Activated CD4-positive, alpha-beta T cell treated with anti-CD3 and anti-CD28 coated beads, Interleukin-2, amount 50 U/mL, for 16 hours (primary cell): ENCODE results near the gene PTH1R.
A peak's percentile ranks its signal among the peaks of the same experiment; 100 is the strongest.
"Not testable (repeated sequence)": the region's sequence is repeated elsewhere in the genome, so short reads cannot be mapped to it uniquely, and the experiment has no call there.

Source experiments
- DNase-seq: peaks from one replicate; pipeline ENCODE4 v3.0.0-alpha.2; 2020

PTH1R gene

DNA sequence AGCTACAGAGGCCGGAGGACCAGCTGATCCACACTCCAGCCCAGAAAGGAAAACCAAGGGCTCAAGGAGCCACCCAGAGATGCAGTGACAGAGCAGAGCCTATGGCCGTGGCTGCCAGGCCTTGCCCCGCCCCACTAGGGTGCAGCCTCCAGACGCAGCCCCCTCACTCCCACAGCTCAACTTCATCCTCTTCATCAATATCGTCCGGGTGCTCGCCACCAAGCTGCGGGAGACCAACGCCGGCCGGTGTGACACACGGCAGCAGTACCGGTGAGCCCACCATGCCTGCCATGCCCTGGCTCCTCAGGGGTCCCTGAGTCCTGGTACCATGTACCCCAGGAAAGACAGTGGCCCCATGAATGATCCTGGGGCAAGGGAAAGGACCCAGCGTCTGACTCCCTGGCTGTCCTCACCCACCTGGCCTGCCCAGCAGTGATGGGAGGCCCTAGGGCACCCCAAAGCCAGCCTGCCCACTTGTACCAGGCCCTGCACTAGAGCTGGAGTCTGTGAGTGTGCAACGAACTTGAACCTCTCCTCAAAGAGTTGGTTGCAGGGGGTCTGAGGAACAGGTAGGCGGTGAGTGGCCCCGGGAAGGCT lies 24.2 kb downstream of the PTH1R start:
- DNase-seq, result no peak

DNA sequence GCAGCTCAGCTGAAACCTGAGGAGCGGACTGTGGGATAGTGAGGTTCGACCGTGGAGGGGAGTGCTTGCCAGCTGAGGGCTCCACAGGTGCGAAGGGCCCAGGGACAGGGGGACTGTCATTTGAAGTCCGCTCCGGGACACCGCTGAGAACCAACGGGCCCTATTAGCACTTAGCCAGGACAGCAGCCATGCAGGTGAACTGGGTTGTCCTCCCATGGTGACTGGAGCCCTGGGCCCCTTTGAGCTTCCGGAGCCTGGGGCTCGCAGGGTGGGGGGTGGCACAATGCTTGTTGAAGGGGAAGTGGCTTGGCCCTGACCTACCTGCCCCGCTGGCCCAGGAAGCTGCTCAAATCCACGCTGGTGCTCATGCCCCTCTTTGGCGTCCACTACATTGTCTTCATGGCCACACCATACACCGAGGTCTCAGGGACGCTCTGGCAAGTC lies 24.7 kb downstream of the PTH1R start:
- DNase-seq, result no peak

DNA sequence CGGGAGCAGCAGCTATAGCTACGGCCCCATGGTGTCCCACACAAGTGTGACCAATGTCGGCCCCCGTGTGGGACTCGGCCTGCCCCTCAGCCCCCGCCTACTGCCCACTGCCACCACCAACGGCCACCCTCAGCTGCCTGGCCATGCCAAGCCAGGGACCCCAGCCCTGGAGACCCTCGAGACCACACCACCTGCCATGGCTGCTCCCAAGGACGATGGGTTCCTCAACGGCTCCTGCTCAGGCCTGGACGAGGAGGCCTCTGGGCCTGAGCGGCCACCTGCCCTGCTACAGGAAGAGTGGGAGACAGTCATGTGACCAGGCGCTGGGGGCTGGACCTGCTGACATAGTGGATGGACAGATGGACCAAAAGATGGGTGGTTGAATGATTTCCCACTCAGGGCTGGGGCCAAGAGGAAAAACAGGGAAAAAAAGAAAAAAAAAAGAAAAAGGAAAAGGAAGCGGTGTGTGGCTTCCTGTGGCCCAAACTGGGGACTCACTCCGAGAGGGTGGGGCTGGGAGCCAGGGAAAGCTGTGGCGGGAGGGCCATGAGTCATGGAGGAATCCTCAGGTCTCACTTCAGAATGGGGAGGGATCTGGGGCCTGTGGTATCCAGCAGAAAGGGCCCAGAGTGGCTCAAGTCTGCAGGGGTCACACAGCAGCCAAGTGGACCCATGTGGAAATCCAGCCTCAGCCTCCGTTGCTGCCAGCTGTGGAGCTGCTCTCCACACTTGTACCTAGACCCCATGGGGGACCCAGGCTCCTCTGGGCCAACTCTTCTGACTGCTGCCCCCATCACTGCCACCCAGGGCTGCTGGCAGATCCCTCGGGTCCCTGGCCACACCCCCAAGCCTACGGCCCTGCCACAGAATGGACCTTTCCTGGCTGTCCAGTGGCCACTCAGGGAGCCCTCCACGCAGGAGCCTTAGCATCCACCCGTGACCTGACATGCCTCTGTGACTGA lies 26.1 kb downstream of the PTH1R start:
- no peak for DNase-seq

DNA sequence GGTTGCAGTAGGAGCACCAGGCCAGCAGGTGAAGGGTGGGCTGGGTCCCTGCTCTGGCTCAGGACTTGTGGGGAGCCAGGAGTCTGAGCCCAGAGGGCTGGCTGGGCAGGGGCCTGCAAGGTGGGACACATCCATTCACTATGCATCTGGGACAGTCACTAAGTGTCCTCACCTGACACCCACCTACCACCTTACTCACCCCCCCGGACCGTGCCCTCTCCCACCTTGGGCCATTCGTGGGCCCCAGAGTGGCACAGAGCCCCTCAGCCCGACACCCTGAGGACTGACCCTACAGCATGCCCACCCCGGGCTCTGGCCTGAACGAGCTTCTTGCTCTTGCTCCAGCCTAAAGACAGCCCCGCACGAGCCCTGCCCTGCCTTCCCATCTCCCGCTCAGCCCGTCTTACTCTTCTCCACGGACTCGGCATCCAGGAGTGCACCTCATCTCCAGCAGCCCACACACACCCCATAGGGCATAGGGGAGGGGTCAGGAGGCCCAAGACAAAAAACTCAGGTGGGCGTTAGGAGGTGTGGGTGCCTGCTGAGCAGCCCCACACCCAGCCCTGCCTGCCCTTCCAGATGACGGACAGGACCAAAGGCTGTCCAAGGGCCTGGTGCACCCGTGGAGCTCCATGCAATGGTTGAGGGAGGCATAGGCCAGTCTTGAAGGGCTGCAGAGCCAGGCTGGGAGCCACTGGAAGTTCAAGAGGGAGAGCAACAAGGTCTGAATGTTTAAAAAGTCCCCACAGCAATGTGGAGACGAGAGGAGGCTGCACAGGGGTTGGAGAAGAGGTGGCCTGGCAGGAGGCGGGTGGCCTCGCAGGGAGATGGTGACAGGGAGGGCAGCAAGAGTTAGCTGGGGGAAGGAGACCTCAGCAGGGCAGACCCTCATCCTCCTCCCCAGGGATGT lies 27.0 kb downstream of the PTH1R start:
- no peak for DNase-seq

DNA sequence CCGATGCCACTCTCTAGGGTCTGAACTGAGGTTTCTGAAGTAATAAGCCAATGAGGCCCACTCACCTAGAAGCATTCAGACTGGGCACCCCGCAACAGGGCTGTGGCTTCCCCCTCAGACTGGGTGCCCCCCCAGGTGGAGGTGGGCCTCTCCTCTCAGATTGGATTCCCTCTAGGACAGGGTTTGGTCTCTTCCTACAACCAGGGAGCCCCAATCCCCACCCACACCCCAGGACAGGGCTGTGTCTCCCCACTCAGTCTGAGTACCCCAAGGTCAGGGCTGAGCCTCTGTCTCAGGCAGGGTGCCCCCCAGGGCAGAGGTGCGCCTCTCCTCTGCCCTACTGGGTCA lies 27.7 kb downstream of the PTH1R start:
- DNase-seq, result no peak

DNA sequence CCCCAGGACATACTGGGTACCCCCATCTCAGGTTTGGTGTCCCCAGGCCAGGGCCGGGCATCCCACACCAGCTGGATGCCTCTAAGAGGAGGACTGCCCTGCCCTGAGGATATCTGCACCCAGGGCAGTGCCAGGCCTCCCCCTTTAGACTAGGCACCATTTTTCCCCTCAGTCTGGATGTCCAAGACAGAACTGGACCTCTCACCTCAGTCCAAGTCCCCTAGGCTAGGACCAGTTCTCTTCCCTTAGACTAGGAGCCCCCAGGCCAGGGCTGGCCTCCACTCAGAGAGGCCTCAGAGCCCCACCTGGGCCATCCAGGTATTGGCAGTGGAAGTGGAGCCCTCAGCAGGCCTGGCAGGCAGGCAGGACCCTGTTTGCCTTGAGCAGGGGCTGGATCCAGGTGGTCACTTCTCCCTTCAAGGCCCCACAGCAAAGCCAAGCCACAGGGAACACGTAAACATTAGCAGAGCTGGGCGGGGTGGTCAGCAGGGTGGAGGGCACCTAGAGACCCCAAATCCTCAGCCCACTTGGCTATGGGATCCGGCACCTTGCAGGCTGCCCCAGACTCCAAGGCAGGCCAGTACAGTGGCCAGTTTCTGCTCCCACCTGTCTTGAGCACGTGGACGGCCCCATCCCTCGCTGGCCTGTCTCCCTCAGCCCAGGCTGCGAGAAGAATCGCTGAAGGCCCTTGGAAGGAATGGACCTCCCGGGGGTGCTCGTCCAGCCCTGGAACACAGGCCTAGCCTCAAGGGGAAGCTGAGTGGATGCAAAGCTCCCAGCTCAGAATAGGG lies 28.3 kb downstream of the PTH1R start:
- no peak for DNase-seq

DNA sequence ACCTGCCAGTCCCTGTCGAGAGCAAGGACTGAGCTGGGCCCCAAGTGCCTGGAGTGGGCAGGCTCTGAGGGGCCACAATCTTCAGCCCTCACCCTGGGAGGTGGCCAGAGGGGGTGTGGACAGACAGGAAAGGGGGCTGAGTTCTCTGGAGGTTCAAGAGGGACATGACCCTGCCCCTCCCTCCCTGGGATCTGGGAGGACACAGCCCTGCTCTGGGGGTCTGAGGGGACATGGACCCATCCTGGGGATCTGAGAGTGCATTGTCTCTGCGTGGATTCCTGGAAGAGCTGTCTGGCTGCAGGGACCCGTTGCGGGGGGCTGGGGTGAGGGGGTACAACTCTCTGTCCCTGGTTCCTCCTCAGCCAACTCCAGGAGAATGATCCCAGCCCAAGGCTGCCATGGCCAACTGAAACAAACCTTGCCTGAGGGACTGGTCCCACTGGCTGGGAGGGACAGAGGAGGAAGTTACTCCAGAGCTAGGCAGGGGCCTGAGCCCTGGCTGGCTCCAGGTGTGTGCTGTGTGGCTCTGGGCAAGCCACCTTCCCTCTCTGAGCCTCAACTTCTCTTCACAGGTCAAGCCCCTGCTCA lies 29.0 kb downstream of the PTH1R start:
- DNase-seq, result no peak

DNA sequence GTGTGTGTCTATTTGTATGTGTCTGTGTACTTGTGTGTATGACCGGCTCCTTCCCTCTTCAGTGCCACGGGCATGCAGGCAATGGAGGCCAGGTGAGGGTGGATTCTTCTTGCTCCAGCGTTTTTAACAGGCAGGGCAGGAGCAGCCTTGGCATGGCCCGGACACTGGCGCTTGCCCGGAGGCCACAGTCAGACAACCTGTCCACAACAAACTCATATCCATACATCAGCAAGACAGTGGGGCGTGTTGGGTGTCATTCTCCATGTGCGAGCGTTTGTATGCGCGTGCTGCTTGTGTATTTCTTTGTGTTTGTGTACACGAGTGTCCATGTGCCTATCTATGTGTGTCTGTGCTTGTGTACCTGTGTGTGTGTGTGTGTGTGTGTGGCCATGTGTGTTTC lies 29.8 kb downstream of the PTH1R start:
- DNase-seq, result no peak

DNA sequence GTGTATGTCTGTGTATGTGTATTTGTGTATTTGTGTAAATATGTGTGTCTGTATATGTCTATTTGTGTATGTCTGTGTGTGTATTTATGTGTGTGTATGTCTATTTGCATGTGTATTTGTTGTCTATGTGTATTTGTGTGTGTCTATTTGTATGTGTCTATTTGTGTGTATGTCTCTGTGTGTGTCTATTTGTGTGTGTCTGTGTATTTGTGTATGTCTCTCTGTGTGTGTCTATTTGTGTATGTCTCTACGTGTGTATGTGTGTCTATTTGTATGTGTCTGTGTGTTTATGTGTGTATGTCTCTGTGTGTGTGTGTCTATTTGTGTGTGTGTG lies 30.4 kb downstream of the PTH1R start:
- DNase-seq, result no peak

DNA sequence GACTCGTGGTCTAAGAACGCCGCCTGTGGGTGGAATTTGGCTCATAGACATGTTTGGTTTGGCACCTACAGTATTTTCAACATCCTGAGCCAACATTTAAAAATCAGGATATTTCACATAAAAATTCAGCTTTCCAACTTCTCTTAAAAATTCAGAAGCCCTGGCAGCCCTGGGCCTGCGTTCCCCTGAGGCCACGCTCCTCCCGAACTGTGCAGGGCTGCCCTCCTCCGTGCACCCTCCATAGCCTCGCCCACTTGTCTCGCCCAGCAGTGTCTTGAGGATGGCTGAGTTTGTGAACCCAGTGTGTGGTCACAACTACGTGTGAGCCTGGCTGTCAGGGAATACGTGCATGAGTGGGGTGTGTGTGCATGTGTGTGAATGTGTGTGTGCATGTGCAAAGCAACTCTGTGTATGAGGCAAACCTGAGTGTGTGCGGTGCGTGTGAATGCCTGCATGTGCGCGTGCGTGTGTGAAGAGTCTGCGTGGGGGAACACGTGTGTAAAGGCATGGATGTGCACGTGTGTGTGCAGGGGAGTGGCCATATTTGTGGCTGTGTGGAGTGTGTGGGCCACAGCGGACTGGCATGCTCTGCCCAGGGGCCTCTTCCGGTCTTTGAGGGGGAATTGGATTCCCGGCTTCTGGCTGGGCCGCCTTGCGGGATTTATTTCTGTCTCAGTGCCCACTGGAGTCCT lies 30.9 kb downstream of the PTH1R start:
- DNase-seq, result no peak

DNA sequence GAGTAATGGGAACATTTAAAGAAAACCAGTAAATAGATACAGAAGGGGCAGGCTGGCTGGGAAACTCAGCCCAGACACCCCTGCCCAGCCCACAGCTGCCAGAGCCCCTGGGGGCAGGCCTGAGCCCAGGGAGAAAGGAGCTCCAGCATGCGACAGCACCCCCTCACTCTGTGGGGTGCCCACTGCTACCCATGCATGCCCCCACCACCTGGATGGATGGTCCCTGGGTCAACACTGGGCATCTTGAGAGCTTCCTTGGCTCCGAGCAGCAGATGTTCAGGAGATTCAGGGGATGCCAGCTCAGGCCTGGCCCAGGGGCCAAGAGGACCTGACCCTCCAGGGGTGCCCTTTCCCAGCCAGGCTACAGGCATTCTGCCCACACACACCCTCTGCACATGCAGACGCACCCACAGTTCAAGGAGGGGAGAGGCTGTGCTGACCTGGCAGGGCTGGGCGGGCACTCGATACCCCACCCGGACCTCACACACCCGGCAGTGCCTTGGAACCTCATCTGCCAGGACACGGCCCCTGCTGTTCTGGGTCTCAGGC lies 31.5 kb downstream of the PTH1R start:
- DNase-seq, result no peak

DNA sequence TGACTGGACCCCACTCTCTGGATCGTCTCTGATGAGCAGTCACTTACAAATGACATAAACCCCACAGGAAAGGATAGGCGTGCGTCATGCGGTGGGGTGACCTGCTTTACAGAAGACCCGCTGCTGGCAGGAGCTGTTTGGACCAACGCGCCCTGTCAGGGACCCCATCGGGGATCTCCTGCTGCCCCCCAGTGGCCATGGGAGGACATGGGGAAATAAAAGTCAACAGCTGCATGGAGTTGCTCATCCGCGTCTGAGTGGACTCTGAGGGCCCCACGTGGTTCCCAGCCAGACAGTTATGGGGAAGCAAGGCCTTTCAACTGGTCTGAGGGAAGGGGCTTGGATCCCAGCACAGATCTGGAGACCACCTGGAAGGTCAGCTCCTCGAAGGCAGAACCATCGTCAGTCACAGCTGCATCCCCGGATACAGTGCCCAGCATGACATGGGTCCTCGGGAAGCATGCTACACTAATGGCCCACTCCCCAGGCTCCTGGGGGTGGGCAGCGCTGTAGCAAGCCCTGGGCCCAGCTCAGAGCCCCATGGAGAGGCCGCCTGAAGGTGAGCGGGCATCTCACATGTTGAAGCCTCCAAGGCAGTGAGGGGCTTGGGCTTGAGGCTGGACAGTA lies 32.1 kb downstream of the PTH1R start:
- DNase-seq, result peak; percentile 81

DNA sequence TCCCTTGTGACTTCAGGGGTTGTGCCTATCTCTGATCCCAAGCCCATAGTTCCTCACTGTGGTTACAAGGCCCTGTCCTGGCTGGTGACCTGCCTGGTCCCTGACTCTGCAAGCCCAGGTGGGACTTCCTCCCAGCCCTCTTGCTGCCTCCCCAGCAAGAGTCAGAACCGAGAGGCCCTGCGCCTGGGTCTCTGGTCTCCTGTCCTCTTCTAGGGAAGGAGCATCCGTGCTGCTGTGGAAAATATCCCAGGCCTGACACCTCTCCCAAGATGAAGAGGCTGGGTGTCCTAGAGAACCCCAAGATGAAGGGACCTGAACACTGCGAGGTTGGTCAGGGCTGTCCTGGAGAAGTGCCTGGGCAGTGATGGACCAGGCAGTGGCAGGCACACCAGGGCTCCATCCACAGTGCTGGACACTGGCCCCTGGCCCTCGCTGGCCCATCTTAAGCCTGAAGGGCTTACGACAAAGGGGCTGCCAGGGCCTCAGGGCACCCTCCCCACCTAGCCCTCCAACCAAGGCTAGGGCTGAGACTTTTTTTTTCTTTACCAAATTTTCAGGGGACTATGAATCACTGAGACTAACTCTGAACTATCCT lies 32.7 kb downstream of the PTH1R start:
- no peak for DNase-seq

DNA sequence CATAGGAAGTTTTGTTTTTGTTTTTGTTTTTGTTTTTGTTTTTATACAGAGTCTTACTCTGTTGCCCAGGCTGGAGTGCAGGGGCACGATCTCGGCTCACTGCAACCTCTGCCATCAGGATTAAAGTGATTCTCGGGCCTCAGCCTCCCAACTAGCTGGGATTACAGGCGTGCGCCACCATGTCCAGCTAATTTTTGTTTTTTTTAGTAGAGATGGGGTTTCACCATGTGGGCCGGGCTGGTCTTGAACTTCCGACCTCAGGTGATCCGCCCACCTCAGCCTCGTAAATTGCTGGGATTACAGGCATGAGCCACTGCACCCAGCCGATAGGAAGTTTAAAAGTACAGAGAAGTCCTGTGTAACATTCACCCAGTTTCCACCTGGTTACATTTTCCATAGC lies 33.4 kb downstream of the PTH1R start:
- DNase-seq, result not testable (repeated sequence)

DNA sequence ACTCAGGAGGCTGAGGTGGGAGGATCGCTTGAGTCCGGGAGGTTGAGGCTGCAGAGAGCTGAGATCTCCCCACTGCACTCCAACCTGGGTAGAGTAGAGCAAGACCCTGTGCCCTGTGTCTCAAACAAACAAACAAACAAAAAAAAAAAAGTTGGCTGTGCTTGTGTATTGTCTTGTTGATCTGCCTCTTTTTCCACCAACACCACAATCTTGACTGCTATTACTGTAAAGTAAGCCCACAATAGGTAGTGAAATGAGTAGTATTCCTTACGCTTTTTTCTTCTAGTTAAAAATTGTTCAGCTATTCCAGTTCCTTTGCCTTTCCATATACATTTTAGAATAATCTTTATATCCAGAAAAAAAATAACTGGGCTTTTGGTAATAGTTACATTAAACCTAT lies 35.5 kb downstream of the PTH1R start:
- peak; percentile 51 for DNase-seq

DNA sequence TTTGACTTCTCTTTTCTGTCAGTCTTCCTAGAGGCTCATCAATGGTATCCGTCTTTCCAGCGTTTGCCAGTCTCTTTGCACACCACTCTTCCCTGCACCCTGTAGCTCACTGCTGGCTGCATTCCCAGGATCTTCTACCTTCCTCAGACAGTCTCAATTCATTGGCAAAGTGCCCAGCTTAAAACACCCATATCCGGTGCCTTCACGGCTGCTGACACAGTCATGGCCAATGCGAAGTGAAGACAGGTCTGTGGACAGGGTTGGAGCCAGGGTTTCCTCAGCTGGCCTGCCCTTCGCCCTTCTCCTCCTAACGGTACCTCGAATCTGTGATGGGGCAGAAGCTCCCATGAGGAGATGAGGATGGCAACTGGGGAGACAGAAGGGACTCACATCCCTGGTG lies 36.1 kb downstream of the PTH1R start:
- no peak for DNase-seq

DNA sequence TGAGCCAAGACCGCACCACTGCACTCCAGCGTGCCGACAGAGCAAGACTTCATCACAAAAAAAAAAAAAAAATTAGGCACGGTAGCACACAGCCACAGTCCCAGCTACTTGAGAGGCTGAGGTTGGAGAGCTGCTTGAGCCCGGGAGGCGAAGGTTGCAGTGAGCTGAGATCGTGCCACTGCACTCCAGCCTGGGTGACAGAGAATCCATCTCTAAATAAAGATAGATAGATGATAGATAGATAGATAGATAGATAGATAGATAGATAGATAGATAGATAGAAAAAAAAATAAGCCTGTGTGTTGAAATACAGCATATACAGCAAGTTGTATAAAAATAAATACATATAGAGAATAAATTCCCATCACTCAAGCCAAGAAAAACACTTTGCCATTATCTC lies 37.3 kb downstream of the PTH1R start:
- DNase-seq, result no peak

DNA sequence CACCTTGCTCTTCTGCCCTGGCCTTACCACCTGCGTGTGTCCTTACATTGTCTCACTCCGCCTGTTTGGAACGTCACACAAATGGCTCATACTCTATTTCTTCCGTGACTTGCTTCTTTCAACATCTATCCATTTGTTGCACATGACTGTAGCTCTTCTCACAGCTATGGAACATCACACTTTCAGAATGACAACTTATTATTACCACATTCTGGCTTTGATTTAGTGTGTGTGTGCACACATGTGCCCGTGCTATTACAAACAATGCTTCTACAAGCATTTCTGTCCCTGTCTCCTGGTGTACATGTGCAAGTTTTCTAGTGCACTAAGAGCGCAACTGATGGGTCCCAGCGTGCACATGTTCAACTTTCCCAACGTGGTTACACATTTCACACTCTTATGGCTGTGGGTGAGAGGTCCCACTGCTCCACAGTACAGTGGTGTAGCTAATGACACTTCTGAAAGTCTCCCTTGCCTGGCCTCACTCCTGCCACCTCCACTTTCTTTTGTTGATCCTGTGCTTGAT lies 37.8 kb downstream of the PTH1R start:
- peak; percentile 54 for DNase-seq

DNA sequence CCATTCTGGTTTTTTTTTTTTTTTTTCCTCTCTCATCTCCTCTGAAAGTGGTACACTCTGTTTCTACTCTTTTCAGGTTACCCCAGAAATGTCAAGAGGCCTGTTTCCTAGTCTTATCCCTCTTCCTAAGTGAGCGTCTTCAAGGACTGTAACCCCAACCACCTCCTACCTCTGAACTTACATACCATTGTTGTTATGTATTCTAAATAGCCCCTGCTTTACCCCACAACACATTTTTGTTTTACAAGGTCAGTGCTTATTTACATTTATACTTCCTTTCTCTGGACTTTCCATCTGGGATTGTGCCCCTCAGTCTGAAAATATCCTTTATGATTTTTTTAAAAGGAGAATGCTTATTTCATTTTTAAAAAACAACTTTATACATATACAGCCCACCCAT lies 38.8 kb downstream of the PTH1R start:
- no peak for DNase-seq

DNA sequence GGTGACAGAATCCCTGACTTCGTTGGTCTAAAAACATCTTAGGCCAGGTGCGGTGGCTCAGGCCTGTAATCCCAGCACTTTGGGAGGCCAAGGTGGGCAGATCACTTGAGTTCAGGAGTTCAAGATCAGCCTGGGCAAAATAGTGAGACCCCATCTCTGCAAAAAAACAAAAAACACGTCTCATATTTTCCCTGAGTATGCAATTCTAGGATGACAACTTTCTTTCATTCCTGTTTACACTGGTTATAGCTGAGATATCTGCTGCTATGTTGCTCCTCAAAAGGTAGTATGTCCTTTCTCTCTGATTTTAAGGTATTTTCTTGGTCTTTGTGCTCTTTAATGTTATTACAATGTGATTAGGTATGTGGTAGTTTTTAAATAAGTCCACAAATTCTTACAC lies 39.3 kb downstream of the PTH1R start:
- no peak for DNase-seq
